ENCODE results near the gene LYPD8.

The LYPD8 gene

DNA sequence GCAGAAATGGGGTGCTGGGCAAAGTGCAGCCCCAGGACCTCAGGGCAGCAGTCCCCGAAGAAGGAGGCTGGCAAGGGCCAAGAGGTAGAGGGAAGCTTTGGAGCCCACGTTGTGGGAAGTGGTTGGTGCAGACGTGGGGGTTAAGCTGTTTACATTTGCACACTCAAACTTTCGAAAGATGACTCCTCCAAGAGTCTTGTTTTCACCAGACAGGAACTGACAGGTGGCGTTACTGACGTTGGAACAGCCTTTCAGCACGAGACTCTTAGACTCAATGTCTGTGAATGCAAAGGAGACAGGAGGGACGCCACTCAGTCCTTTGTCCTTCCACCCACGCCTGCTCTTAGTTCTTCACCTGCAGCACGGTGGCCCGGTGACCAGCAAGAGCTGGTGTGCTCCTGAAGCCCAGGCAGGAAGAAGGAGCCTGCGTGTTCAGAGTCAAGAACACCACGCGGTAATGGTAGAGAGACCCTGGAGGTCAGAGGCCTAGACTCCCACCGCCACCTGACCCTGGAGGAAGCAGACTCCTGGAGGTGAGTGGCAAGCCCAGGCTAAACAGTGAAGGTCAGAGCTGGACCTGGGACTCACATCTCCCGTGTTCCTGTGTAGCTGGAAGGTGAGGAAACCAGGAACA lies 15.9 kb downstream of the LYPD8 start:
- Histone ChIP-seq H3K27ac (ENCODE audit: low read length) (no peak overlapping the region), H3K4me1 (ENCODE audit: control insufficient read depth in 1 of 2, insufficient read depth in 2 of 2, low read length in 2 of 2) (no peaks in the 10 kb centered on the region), H3K27me3 (ENCODE audit: low read depth, low read length) (no peaks in the 10 kb centered on the region)

DNA sequence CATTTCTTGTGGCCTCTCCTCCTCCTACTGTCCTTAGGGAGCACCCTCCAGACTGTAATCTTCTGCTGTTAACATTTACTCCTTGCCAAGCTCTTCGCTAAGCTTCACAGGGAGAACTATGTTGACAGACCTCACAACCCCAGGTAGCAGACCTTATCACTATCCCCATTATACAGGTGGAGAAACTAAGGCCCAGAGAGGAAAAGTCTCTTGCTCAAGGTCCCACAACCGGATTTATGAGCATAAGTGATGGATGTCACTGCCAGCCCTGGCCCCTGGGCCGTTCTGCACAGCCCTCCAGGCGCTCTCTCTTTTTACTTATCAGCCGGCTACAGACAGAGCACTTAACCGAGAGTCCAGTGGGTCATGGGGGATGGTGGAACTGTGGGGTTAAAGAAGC lies 18.1 kb downstream of the LYPD8 start:
- Histone ChIP-seq H3K27ac (ENCODE audit: low read length) (no peak overlapping the region), H3K4me1 (ENCODE audit: control insufficient read depth in 1 of 2, insufficient read depth in 2 of 2, low read length in 2 of 2) (no peaks in the 10 kb centered on the region), H3K27me3 (ENCODE audit: low read depth, low read length) (no peaks in the 10 kb centered on the region), H3K4me3 (ENCODE audit: low read depth in 1 of 2, low read length in 2 of 2) (no peak overlapping the region), H3K9me3 (ENCODE audit: control insufficient read depth in 1 of 2, low read length in 2 of 2) (no peaks in the 10 kb centered on the region), H3K36me3 (ENCODE audit: control insufficient read depth in 1 of 2, insufficient read depth in 2 of 2, low read length in 2 of 2) (no peaks in the 10 kb centered on the region)

More for the DNA sequence above, 15.9 kb downstream of the LYPD8 start:
- Histone ChIP-seq H3K4me3 (ENCODE audit: low read depth in 1 of 2, low read length in 2 of 2) (no peak overlapping the region), H3K36me3 (ENCODE audit: control insufficient read depth in 1 of 2, insufficient read depth in 2 of 2, low read length in 2 of 2) (no peaks in the 10 kb centered on the region), H3K9me3 (ENCODE audit: control insufficient read depth in 1 of 2, low read length in 2 of 2) (no peaks in the 10 kb centered on the region)

DNA sequence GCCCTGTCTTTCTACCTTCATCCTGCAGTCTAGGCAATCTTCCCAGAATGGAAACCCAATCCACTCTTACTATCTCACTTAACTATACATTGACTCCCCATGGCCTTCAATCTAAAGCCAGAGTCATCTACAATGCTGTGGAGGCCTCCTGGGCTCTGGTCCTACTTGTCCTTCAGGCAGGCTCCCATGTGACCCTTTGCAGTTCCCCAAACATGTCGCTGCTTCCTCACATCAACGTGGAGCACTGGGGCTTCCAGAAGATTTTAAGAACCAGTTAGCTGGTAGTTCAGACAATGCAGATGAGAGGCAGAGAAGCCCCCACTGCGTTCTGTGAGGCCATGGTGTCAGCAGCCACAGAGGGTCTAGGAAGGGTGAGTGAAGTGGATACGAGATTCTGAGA lies 18.6 kb downstream of the LYPD8 start:
- Histone ChIP-seq H3K27ac (ENCODE audit: low read length) (no peak overlapping the region), H3K36me3 (ENCODE audit: control insufficient read depth in 1 of 2, insufficient read depth in 2 of 2, low read length in 2 of 2) (no peaks in the 10 kb centered on the region), H3K4me1 (ENCODE audit: control insufficient read depth in 1 of 2, insufficient read depth in 2 of 2, low read length in 2 of 2) (no peaks in the 10 kb centered on the region), H3K9me3 (ENCODE audit: control insufficient read depth in 1 of 2, low read length in 2 of 2) (no peaks in the 10 kb centered on the region), H3K27me3 (ENCODE audit: low read depth, low read length) (no peaks in the 10 kb centered on the region), H3K4me3 (ENCODE audit: low read depth in 1 of 2, low read length in 2 of 2) (no peak overlapping the region)

GRCh38 chr1:248733566-248733965 lies 22.0 kb downstream of the LYPD8 start:
- Histone ChIP-seq H3K4me1 (ENCODE audit: control insufficient read depth in 1 of 2, insufficient read depth in 2 of 2, low read length in 2 of 2) (no peaks in the 10 kb centered on the region), H3K36me3 (ENCODE audit: control insufficient read depth in 1 of 2, insufficient read depth in 2 of 2, low read length in 2 of 2) (no peaks in the 10 kb centered on the region), H3K4me3 (ENCODE audit: low read depth in 1 of 2, low read length in 2 of 2) (no peak overlapping the region), H3K27ac (ENCODE audit: low read length) (no peak overlapping the region), H3K27me3 (ENCODE audit: low read depth, low read length) (no peaks in the 10 kb centered on the region), H3K9me3 (ENCODE audit: control insufficient read depth in 1 of 2, low read length in 2 of 2) (no peaks in the 10 kb centered on the region)

DNA sequence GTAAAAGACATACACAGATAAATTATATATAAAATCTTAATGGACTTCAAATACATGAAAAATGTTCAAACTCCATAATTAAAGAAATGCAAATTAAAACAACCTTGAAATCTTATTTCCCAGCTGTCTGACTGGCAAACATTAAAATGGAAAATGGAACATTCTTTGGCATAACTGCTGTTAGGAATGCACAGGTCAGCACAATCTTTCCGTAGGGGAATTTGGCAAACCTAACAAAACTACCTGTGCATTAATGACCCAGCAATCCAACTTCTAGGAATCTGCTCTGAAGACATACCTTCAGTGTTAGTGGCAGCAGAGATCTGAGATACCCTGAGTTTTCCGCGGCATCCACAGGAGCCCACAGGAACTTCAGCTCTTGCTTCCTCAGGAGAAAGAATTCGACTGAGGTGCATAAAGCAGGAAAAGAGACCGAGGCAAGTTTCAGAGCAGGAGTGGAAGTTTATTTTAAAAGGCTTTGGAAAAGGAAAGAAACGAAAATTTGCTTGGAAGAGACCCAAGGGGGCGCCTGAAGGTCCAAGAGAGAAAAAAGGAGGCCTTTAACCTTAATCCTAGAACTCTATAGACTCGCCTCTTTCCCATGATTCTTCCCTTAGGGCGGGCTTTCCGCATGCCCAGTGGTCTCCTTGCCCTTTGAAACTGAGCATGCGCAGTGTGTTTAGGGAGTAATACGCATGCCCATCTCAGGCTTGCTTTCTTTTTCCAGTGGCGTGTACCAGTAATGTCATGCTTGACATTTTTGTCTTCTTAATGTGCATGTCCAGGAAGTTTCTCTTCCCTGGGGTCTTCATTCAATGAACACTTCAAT lies 24.8 kb downstream of the LYPD8 start:
- Histone ChIP-seq H3K27ac (ENCODE audit: low read length) (no peak overlapping the region), H3K27me3 (ENCODE audit: low read depth, low read length) (no peaks in the 10 kb centered on the region), H3K4me3 (ENCODE audit: low read depth in 1 of 2, low read length in 2 of 2) (no peak overlapping the region), H3K36me3 (ENCODE audit: control insufficient read depth in 1 of 2, insufficient read depth in 2 of 2, low read length in 2 of 2) (no peaks in the 10 kb centered on the region), H3K9me3 (ENCODE audit: control insufficient read depth in 1 of 2, low read length in 2 of 2) (no peaks in the 10 kb centered on the region), H3K4me1 (ENCODE audit: control insufficient read depth in 1 of 2, insufficient read depth in 2 of 2, low read length in 2 of 2) (no peaks in the 10 kb centered on the region)

GRCh38 chr1:248714248-248714647 lies 41.3 kb downstream of the LYPD8 start:
- Histone ChIP-seq H3K9me3 (ENCODE audit: control insufficient read depth in 1 of 2, low read length in 2 of 2) (peaks cover 2 to 3% of the 10 kb centered on the region in 2 donors), H3K4me3 (ENCODE audit: low read depth in 1 of 2, low read length in 2 of 2) (no peak overlapping the region), H3K27ac (ENCODE audit: low read length) (no peak overlapping the region)

DNA sequence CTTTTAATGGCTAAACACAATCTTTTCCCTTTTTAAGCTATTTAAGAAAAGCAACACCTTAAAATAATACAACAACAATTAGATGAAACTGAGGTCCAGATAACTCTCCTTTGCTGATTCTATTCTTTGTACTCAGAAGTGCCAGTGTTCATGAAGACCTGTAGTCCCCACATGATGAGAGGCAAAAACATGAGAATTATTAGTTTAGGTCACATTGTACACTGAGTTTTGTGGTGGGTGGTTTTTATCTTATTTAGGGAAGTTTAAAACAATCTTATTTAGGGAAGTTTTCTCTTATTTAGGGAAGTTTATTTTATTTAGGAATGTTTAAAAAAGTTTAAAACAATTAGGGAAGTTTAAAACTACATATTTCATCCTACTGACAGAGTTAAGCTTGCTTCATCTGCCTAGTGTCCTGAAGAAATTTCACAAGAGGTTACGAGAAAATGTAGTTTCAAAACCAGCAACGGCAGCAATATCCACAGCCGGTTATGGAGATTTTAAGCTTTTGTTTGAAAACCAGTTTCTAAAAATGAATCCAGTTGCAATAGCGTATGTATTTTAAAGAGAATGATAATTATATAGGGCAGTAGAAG lies 45.2 kb downstream of the LYPD8 start:
- no peak overlapping the region for H3K4me3 ChIP-seq (ENCODE audit: low read depth in 1 of 2, low read length in 2 of 2)
- no peaks in the 10 kb centered on the region for H3K4me1 ChIP-seq (ENCODE audit: control insufficient read depth in 1 of 2, insufficient read depth in 2 of 2, low read length in 2 of 2)
- H3K36me3 ChIP-seq (ENCODE audit: control insufficient read depth in 1 of 2, insufficient read depth in 2 of 2, low read length in 2 of 2), result no peaks in the 10 kb centered on the region
- H3K9me3 ChIP-seq (ENCODE audit: control insufficient read depth in 1 of 2, low read length in 2 of 2), result peaks cover 0 to 3% of the 10 kb centered on the region in 2 donors
- no peak overlapping the region for H3K27ac ChIP-seq (ENCODE audit: low read length)
- no peaks in the 10 kb centered on the region for H3K27me3 ChIP-seq (ENCODE audit: low read depth, low read length)

More at GRCh38 chr1:248714248-248714647, 41.3 kb downstream of the LYPD8 start:
- Histone ChIP-seq H3K27me3 (ENCODE audit: low read depth, low read length) (no peaks in the 10 kb centered on the region), H3K4me1 (ENCODE audit: control insufficient read depth in 1 of 2, insufficient read depth in 2 of 2, low read length in 2 of 2) (no peaks in the 10 kb centered on the region), H3K36me3 (ENCODE audit: control insufficient read depth in 1 of 2, insufficient read depth in 2 of 2, low read length in 2 of 2) (no peaks in the 10 kb centered on the region)

GRCh38 chr1:248704606-248705005 lies 51.0 kb downstream of the LYPD8 start:
- no peak overlapping the region for H3K27ac ChIP-seq (ENCODE audit: low read length)
- H3K4me1 ChIP-seq (ENCODE audit: control insufficient read depth in 1 of 2, insufficient read depth in 2 of 2, low read length in 2 of 2), result no peaks in the 10 kb centered on the region
- H3K4me3 ChIP-seq (ENCODE audit: low read depth in 1 of 2, low read length in 2 of 2), result no peak overlapping the region
- H3K27me3 ChIP-seq (ENCODE audit: low read depth, low read length), result no peaks in the 10 kb centered on the region
- H3K9me3 ChIP-seq (ENCODE audit: control insufficient read depth in 1 of 2, low read length in 2 of 2), result no peaks in the 10 kb centered on the region
- no peaks in the 10 kb centered on the region for H3K36me3 ChIP-seq (ENCODE audit: control insufficient read depth in 1 of 2, insufficient read depth in 2 of 2, low read length in 2 of 2)

DNA sequence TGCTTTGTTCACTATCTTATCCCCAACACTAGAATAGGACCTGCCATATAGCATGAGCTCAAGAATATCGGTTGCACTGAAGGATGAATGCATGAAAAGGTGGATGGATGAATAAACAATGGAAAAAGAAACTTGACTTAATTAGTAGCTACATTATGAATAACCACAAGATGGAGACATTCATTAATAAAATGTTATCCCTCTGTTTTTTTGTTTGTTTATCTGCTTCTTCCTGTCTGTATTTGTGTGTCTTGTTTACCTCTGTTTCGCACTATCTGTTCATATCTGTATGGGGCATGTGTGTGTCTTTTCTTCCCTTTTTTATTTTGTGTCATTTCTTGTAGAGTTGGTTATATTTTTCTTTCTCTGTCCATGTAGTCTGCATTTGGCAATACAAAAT lies 51.9 kb downstream of the LYPD8 start:
- H3K9me3 ChIP-seq (ENCODE audit: control insufficient read depth in 1 of 2, low read length in 2 of 2), result no peaks in the 10 kb centered on the region
- no peak overlapping the region for H3K27ac ChIP-seq (ENCODE audit: low read length)
- no peaks in the 10 kb centered on the region for H3K4me1 ChIP-seq (ENCODE audit: control insufficient read depth in 1 of 2, insufficient read depth in 2 of 2, low read length in 2 of 2)
- H3K36me3 ChIP-seq (ENCODE audit: control insufficient read depth in 1 of 2, insufficient read depth in 2 of 2, low read length in 2 of 2), result no peaks in the 10 kb centered on the region
- H3K4me3 ChIP-seq (ENCODE audit: low read depth in 1 of 2, low read length in 2 of 2), result no peak overlapping the region
- H3K27me3 ChIP-seq (ENCODE audit: low read depth, low read length), result no peaks in the 10 kb centered on the region

- Histone ChIP-seq H3K4me3 (ENCODE audit: low read depth in 1 of 2, low read length in 2 of 2) (no peak within 1 kb of the TSS), H3K4me1 (ENCODE audit: control insufficient read depth in 1 of 2, insufficient read depth in 2 of 2, low read length in 2 of 2) (no peaks in the 10 kb centered on the region), H3K9me3 (ENCODE audit: control insufficient read depth in 1 of 2, low read length in 2 of 2) (no peaks in the 10 kb centered on the region), H3K27me3 (ENCODE audit: low read depth, low read length) (no peaks in the 10 kb centered on the region), H3K27ac (ENCODE audit: low read length) (no peak within 1 kb of the TSS), H3K36me3 (ENCODE audit: control insufficient read depth in 1 of 2, insufficient read depth in 2 of 2, low read length in 2 of 2) (no peaks in the 10 kb centered on the region)
These were observed 52.8 kb downstream of the LYPD8 start, which contains the start of gene OR14I1 for GRCh38 chr1:248702714-248703113. TSS of gene OR14I1 (minus strand) at chr1:248702766.

DNA sequence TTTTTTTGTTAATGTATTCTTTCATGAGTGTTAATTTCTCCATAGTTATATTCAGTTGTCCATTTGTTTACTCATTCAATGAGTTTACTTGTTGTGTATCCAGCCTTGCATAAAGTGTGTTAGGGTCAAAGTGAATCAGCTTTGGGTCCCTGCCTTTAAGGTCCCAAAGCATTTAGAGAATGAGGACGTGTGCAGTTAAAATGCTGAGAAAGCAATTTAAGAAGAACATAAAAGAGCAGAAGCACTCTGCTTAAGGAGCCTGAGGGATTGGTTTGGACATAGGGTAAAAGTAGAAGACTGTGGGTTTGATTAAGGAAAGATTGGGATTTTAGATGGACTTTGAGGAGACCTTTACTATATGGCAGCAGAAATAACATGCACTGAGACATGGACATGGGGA lies 56.5 kb downstream of the LYPD8 start:
- no peaks in the 10 kb centered on the region for H3K27me3 ChIP-seq (ENCODE audit: low read depth, low read length)
- no peaks in the 10 kb centered on the region for H3K9me3 ChIP-seq (ENCODE audit: control insufficient read depth in 1 of 2, low read length in 2 of 2)
- no peak overlapping the region for H3K4me3 ChIP-seq (ENCODE audit: low read depth in 1 of 2, low read length in 2 of 2)
- H3K27ac ChIP-seq (ENCODE audit: low read length), result no peak overlapping the region
- H3K4me1 ChIP-seq (ENCODE audit: control insufficient read depth in 1 of 2, insufficient read depth in 2 of 2, low read length in 2 of 2), result no peaks in the 10 kb centered on the region
- no peaks in the 10 kb centered on the region for H3K36me3 ChIP-seq (ENCODE audit: control insufficient read depth in 1 of 2, insufficient read depth in 2 of 2, low read length in 2 of 2)

Data from muscle layer of duodenum (tissue), 2 donors.